GM18507 (cell line): ENCODE results near the gene RPL36A.

Source experiments
- DNase-seq: peaks from one replicate; pipeline ENCODE4 v3.0.0; 2011; ENCODE audit warnings: low read depth; ENCODE audit not compliant: insufficient read length; ENCODE audit errors: extremely low spot score
- FAIRE-seq: peaks from 2 replicates; lab custom pipeline; 2011; peaks lifted over from hg19 to GRCh38; lab: Jason Lieb, UNC

RPL36A gene

DNA sequence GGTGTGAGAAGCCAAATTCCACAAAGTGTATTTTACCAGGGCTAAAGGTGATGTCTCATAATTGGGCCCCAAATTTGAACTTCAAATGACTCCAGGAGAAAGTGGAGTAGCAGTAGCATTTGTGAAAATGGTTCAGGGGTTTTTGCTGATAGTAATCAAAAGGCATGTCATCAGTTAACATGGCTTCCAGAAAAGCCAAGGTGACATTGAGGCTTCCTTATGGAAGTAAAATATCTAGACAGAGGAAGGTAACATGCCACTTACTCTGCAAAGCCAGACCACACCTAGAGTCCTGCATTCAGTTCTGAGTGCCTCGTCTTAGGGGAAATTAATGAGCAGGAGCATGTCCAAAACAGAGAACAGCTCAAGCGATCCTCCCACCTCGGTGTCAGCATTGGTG lies 2.2 kb upstream of the RPL36A start:
- FAIRE-seq (no peak), DNase-seq (no peak)

DNA sequence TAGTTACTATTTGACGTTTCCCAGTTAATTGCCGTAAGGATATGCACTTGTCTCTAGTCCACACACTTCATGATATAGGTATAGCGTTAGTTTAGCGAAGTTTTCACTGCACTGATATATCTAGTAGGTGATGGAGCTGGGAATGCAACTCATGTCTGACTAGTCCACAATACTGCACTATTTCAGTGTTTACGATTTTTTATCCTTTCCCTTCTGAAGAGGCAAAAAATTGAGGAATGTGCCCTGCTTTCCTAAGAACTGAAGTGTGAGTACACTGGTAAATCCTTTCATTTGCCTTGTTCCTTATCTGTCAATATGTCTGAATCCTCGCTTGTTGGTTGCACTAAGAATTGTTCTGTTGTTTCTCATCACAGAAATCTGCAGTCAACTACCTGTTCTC lies 1.0 kb downstream of the RPL36A start:
- DNase-seq (no peak), FAIRE-seq (no peak)

DNA sequence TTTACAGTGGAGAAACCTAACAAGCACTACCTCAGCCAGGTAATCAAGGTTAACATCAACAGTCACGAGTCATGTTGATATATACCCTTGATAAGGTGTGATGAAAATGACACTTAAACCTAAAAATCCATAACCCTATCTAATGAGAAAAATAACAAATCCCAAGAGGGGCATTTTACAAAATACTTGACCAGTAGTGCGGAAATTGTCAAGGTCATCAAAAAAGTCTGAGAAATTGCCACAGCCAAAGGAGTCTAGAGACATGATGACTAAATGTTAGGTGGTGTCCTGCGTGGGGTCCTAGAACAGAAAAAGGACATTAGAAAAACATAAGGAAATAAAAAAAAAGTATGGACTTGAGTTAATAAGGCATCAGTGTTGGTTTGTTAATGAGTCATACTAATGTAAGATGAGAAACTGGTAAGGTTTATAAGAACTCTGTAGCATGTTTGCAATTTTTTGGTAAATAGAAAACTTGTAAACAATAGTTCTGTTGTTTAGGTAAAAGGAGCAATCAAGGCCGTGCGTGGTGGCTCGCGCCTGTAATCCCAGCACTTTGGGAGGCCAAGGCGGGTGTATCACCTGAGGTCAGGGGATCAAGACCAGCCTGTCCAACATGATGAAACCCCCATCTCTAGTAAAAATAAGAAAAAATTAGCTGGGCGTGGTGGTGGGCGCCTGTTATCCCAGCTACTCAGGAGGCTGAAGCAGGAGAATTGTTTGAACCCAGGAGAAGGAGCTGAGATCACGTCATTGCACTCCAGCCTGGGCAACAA lies 2.9 kb downstream of the RPL36A start:
- no peak for DNase-seq
- no peak for FAIRE-seq

DNA sequence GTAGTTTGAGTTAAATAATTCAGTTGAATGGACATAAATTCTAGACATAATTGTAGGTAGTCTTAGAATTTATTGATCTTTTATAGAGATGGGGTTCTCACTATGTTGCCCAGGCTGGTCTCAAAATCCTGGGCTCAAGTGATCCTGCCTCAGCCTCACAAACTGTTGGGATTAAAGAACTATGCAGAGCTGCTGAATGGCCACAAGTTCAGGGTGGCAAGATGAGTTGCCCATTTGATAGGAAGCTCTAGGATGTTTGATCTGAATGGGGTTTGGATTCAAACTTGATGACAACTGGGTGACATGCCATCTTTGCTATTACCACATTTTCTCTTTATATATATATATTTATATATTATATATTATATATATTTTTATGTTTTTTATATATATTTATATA lies 3.6 kb downstream of the RPL36A start:
- no peak for FAIRE-seq
- no peak for DNase-seq

DNA sequence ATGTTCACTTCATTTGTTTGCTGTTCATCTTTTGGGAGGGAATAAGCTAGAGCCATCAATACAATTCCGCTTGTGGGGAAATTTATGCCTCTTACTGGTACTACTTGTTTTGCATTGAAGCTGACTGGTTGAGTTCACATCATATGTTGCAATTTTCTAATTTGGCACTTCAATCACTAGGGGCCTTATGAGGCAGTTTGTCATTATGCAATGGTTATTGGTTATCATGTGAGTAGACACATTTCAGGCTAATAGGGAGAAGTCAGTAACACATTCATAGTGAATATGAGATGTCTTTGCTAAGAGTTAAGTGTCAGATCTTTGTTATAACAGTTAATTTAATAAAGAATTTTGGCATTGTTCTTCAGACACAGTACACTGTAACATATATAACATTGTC lies 5.0 kb downstream of the RPL36A start:
- no peak for FAIRE-seq
- no peak for DNase-seq

DNA sequence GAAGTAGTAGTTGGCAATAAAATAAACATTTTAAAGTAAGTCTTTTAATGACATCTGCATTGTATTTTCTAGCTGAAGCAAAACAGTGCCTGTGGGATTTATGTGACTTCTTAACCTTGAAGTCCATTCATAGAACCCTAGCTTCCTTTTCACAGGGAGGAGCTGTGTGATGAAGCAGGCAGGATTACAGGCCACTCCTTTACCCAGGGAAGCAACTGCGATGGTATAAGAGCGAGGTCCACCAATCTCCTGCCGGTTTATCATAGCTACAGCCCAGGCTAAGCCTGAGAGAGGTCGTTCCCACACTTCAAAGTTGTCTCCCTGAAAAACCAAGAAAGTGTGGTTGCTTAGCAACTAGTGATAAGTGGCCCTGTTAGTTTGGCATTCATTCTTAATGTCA lies 7.0 kb downstream of the RPL36A start:
- no peak for DNase-seq
- no peak for FAIRE-seq

DNA sequence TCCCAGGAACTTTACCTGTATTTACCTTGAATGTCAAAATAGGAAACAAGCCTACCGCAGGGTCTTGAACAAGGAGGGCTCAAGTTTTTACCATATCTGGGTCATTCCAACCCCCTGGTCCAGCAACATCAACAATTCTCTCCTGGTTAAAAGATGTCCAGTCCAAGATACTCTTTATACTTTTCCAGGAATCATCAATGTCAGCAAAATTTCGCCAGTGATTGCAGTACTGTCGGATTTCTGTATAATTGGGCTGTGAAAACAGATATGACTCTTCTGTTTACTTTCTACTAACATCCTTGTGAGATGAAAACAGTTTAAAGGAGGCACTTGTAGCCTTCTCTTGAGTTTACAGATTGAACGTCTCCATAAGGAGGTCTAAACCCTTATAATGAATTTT lies 7.9 kb downstream of the RPL36A start:
- DNase-seq (no peak), FAIRE-seq (no peak)

DNA sequence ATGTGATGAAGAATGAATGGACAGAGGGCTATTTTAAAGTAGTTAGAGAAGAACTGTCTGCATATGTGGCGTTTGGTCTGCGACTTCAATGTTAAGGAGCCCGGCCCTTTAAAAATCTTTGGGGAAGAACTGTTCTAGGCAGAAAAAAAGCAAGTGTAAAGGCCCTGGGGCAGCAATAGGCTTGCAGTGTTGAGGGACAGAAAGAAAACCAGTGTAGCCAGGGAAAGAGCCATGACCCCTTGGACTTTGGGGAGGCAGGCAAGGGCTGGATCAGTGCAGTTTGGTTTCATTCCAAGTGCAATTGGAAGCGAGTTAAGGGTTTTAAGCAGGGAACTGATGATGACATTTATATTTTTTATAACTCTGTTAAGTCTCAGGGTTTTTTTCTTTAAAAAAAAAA lies 9.0 kb downstream of the RPL36A start:
- FAIRE-seq = no peak

DNA sequence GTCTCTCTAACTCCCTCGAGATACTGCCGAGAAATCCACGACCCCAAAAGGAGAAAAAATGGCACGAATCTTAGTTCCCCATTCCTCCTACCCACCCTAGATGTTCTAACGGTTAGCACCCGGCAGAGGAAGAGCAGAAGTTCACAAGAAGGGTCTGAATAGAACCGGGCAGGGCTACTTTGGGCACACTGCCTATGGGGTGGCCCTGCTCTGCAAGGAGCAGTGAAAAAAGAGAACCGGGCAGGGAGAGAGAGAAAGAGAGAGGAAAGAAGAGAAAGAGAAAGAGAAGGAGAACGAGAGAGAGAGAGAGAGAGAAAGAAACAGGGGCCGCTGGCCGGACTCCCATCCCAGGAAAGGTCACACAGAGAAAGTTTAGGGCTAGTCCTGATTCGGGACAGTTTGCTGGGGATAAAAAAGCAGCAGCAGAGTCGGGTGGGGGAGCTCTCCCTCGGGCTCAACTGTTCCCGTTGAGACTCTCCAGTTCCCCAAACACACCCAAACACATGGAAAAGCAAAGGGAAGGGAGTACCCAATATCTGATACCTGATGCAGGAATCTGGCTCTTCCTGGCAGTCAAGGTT lies 16.4 kb downstream of the RPL36A start:
- DNase-seq (no peak), FAIRE-seq (no peak)

More for the DNA sequence above, 9.0 kb downstream of the RPL36A start:
- no peak for DNase-seq

DNA sequence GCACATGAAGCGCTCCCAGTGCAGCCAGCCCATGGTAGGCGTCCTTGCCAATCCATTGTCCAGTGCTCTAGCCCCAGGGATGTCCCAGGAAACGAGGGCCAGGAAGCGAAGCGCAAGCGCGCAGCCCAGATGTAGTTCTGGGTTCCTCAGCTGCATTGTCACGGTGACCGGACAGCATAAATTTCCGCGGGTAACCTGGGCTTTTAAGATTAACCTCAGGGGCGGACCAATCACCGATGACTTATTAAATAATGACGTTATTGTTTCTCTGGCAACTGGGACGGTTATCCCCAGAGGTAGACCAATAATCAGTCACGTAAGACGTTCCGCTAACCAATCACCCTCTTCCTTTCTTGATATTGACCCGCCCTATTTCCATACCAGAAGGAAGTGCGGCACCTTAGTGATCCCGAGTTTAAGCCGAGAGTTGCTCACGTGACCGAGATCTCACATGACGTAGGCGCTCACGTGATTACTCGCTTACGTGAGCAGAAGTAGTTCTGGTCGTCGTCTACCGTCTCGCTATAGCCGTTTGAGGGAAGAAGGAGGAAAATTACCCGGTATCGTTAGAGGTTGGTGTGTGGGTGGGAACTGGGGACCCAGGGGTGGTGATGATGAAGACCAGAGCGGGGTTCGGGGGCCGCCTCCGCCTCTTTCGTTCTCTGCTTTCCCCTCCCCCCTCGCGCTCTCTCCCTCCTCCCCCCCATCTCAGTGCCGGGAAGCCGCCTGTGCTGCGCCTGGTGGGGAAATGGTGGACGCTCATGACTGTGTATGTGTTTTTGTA lies 17.1 kb downstream of the RPL36A start, which contains the start of the genes GLA and HNRNPH2:
TSS of gene GLA (minus strand) at position 178 of the 784 bp plus-strand sequence. CDS start at position 156, 22 bp downstream.
TSS of gene HNRNPH2 (plus strand) at position 475 of the 784 bp plus-strand sequence. CDS start 3,767 bp downstream, outside the sequence.
- DNase-seq = no peak
- FAIRE-seq = peak; percentile 100

DNA sequence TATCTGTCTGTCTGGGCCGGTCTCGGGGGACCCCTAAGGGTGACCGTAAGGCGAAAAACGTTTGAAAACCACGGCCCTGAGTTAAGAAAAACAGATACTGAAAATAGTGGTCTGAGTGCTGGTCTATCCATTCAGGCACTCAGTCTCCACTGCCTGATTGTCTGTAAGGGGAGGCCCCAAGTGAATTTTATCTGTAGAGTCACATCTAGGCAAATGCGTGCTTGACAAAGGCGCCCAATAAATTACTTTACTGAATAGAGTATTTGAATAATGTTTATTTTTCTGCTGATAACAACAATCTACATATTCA lies 17.7 kb downstream of the RPL36A start:
- FAIRE-seq (no peak), DNase-seq (no peak)

DNA sequence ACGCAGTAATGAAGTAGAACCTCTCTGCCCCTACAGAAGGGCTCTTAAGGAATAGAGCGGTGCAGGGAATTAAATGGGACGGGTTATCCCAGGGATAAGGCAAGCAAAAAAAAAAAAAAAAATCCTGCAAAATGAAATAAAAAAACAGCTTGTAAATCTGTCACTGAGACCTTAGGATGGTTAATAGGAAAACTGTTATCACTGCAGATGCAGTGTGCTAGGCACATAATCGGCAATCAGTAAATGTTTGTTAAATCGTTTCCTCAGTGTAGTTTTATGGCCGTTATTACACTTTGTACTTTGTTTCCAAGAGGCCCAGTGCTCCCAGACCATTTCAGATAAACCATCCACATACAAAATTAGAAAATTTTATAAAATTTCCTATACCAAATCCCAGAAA lies 18.2 kb downstream of the RPL36A start:
- FAIRE-seq = no peak
- DNase-seq = no peak

DNA sequence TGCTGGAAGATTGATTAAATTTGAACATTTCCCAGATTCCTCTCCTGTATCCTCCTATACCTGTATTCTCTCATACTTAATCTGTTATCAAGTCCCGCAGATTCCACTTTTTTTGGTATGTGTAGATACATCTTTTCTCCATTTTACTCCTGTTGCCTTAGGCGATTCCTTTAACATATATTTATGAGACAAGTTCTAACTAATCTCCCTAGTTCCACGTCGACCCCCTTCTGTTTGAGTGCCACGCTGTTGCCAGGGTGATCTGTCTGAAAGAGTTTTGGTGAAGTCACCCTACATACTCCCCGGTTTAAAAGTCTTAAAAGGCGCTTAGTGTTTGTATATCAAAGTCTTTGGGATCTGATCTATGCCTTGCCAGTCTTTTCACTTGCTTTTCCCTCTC lies 19.6 kb downstream of the RPL36A start:
- no peak for FAIRE-seq
- DNase-seq = no peak

DNA sequence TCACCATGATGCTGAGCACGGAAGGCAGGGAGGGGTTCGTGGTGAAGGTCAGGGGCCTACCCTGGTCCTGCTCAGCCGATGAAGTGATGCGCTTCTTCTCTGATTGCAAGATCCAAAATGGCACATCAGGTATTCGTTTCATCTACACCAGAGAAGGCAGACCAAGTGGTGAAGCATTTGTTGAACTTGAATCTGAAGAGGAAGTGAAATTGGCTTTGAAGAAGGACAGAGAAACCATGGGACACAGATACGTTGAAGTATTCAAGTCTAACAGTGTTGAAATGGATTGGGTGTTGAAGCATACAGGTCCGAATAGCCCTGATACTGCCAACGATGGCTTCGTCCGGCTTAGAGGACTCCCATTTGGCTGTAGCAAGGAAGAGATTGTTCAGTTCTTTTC lies 21.2 kb downstream of the RPL36A start:
- FAIRE-seq (peak; percentile 33), DNase-seq (no peak)

DNA sequence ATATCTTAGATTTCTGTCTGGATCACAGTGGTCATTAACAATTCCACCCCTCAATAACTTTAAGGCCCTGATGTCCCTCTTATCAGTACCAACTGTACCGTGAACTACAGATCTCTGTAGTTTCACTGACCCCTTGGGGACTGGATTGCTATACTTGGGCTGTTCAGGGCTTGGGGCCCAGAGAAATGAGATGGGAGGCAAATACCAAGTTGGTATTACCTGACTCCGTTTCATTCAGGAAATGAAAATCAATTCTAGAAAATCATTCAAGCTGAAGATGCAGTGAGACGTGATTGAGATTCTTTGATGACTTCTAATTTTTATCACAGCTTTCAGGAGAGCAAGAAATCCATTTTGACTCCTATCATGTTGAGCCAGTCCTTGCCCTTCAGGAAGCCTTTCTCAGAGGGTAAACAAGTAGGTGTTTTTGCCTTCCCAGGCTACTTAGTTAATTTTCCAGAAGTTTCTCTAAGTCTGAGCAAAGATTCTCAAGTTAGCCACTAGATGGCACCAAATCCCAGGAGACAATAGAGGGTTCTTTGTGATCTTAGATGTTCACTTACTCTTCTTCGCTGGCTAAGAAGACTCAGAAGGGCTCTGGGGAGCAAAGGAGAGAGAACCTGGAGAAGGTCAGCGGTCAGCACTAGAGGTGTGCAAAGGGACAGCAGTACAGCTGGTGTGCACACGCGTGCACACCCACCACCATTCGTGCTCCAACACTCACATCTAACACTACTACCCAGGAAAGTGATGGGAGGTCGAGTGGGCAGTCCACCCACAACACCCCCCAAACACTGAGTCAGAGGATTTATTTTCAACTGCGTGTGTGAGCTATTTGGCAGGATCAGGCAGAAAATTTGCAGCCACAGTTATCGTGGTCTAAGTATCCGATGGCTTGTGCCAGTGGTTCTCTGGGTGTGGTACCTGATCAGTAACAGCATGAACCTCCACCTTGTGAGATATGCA lies 24.7 kb downstream of the RPL36A start:
- peak; percentile 63 for FAIRE-seq

DNA sequence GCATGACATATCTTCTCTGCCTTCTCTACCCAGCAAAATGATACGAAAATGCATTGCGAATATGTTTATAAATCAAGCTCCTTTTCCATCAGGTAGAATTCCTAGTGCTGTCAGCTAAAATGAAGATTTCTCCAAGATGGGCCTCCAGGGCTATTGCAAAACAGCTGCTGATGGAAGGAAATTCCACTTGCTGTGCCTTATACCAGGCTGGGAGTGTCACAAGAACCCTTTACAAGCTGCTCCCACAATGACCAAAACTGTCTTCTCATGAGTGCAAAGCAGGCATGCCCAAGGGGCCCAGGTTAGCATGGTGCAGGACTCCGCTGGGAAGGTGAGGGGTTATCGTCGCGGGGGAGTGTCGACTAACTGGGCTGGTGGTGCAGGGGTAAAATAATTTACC lies 25.9 kb downstream of the RPL36A start:
- no peak for FAIRE-seq
- no peak for DNase-seq

More for the DNA sequence above, 24.7 kb downstream of the RPL36A start:
- DNase-seq = no peak

DNA sequence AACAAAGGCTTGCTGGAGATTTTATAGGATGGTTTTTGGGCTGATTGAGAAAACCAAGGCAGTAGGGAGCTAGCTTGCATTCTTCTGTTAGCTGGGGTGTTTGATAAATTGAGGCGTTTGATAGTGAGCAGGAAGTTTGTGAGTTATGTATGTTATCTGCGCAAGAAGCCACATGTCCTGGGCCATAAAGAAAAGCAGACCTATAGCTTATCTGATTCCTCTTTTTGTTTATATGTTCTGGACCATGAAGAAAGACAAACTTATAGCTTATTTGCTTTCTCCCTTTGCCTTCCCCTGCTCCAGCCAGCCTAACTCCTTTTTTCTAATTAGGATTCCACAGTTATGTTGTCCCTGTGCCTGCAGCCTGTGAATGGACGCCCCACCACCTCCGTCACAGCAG lies 26.4 kb downstream of the RPL36A start:
- DNase-seq = no peak
- no peak for FAIRE-seq

DNA sequence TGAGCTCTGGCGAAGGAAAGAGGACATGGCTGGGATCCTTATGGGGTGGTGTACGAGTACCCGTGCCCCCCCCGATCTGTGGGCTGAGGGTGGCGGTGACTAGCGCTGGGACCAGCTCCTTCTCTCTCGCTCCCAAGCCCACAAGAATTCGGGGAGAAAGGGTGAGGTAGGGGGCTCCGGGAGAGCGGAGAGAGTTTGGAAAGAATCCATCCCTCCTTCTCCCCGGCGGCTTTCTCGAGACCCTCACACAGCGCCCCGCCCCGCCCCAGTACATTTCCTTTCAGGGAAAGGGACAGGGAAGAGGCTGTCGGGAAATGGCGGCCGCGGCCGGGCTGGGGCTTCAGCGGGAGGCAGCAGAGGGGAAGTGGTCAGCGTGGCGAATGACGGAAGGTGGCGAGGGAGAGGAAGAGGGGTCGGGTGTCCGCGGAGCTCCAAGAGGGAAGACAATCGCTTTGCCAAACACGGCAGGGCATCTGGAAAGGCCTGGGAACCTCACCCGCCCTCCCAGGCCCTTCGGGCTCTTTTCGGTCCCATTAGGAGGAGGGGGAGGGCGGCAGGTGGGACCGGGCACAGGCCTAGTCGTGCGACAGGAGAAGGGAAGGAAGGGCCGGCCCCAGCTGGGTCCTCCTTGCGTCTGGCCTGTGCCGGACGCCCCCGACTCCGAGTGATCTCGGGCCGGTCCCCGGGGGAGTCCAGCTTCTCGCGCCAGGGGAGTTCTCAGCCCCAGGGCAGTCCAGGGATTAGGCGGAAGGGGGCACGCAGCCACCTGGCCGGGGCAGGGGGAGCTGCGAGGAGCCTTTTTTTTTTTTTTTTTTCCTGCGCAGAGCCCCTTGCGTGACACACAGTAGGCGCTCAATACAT lies 27.4 kb downstream of the RPL36A start:
- DNase-seq = no peak
- peak; percentile 39 for FAIRE-seq

DNA sequence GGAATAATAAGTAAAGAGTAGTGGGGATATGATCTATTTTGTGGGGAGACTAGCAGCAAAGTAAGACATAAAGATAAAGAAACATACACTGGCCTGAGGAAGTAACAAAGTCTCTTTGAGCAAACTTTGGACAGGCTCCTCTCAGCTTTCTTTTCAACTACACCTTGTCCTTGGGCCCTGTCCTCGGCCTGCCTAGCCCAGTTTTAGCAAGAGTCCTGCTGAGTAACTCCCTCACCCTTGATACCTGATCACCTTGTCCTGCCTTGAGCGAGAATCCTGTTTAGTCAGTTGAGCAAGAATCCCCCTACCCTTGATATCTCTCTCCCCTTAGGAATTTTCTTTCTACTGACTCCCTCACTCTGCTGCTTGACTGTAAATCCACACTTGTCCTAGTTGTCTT lies 28.7 kb downstream of the RPL36A start:
- no peak for DNase-seq
- no peak for FAIRE-seq
